ENCODE results near the gene TRAF6. TPM values are rescaled to one million over a fixed set of nuclear protein-coding genes. Genes with fewer than 3 reads are reported as not detected.
A peak's percentile ranks its signal among the peaks of the same experiment; 100 is the strongest.

Gene TRAF6
- total and polyA plus RNA-seq, 4 donors = 2.2 to 14.0 (median 8.8) TPM

- no peak overlapping the region for H3K27ac ChIP-seq (ENCODE audit: low read depth in 1 of 2, low read length in 1 of 2)
- no peak overlapping the region for H3K4me3 ChIP-seq
- H3K36me3 ChIP-seq (ENCODE audit: control insufficient read depth in 4 of 4, insufficient read depth in 4 of 4, low read length in 4 of 4) = peaks cover 0 to 2% (median 0%) of the 10 kb centered on the region in 4 donors
- H3K27me3 ChIP-seq (ENCODE audit: control insufficient read depth in 3 of 3, insufficient read depth in 3 of 3, low read length in 2 of 3) = no peaks in the 10 kb centered on the region
- TF ChIP-seq CTCF (IDR thresholded peaks at IDR 0.05; ENCODE audit: control extremely low read depth, extremely low read depth) = no peak
- WGBS, 2 donors = 66 to 89% methylated on average over 8 of the region's 8 CpGs
- H3K9me3 ChIP-seq (ENCODE audit: control insufficient read depth in 4 of 4, insufficient read depth in 3 of 4, low read length in 3 of 4) = no peaks in the 10 kb centered on the region
- no peak overlapping the region for H3K9ac ChIP-seq (ENCODE audit: insufficient read depth in 1 of 2, low read length in 2 of 2)
- no peak for DNase-seq
- ATAC-seq (ENCODE audit: insufficient read depth, low FRiP score) = no peak
- peaks cover 1 to 50% (median 30%) of the 10 kb centered on the region in 5 donors for H3K4me1 ChIP-seq (ENCODE audit: control insufficient read depth in 5 of 5, insufficient read depth in 5 of 5, low read length in 5 of 5)
Measured at GRCh38 chr11:36447947-36448346, 62.1 kb downstream of the TRAF6 start.

- peaks cover 0 to 2% (median 0%) of the 10 kb centered on the region in 4 donors for H3K36me3 ChIP-seq (ENCODE audit: control insufficient read depth in 4 of 4, insufficient read depth in 4 of 4, low read length in 4 of 4)
- H3K4me1 ChIP-seq (ENCODE audit: control insufficient read depth in 5 of 5, insufficient read depth in 5 of 5, low read length in 5 of 5) = peaks cover 0 to 46% (median 25%) of the 10 kb centered on the region in 5 donors
- no peak overlapping the region for H3K9ac ChIP-seq (ENCODE audit: insufficient read depth in 1 of 2, low read length in 2 of 2)
- H3K4me3 ChIP-seq = no peak overlapping the region
- WGBS, 2 donors = 58 to 61% methylated on average over 2 of the region's 2 CpGs
- ATAC-seq (ENCODE audit: insufficient read depth, low FRiP score) = no peak
- TF ChIP-seq CTCF (IDR thresholded peaks at IDR 0.05; ENCODE audit: control extremely low read depth, extremely low read depth) = no peak
- no peaks in the 10 kb centered on the region for H3K9me3 ChIP-seq (ENCODE audit: control insufficient read depth in 4 of 4, insufficient read depth in 3 of 4, low read length in 3 of 4)
- peak; percentile 32 to 71 (median 63) for DNase-seq
- no peak overlapping the region for H3K27ac ChIP-seq (ENCODE audit: low read depth in 1 of 2, low read length in 1 of 2)
- H3K27me3 ChIP-seq (ENCODE audit: control insufficient read depth in 3 of 3, insufficient read depth in 3 of 3, low read length in 2 of 3) = no peaks in the 10 kb centered on the region
Measured at GRCh38 chr11:36447514-36447913, 62.6 kb downstream of the TRAF6 start.

GRCh38 chr11:36446135-36446534, 63.9 kb downstream of the TRAF6 start:
- no peak overlapping the region for H3K9ac ChIP-seq (ENCODE audit: insufficient read depth in 1 of 2, low read length in 2 of 2)
- DNase-seq (no peak), ATAC-seq (ENCODE audit: insufficient read depth, low FRiP score) (no peak)
- H3K36me3 ChIP-seq (ENCODE audit: control insufficient read depth in 4 of 4, insufficient read depth in 4 of 4, low read length in 4 of 4) = peaks cover 0 to 7% (median 0%) of the 10 kb centered on the region in 4 donors
- H3K27ac ChIP-seq (ENCODE audit: low read depth in 1 of 2, low read length in 1 of 2) = no peak overlapping the region
- no peak overlapping the region for H3K4me3 ChIP-seq
- H3K9me3 ChIP-seq (ENCODE audit: control insufficient read depth in 4 of 4, insufficient read depth in 3 of 4, low read length in 3 of 4) = no peaks in the 10 kb centered on the region
- peaks cover 0 to 34% (median 17%) of the 10 kb centered on the region in 5 donors for H3K4me1 ChIP-seq (ENCODE audit: control insufficient read depth in 5 of 5, insufficient read depth in 5 of 5, low read length in 5 of 5)
- 93 to 96% methylated on average over 7 of the region's 7 CpGs for WGBS, 2 donors
- no peaks in the 10 kb centered on the region for H3K27me3 ChIP-seq (ENCODE audit: control insufficient read depth in 3 of 3, insufficient read depth in 3 of 3, low read length in 2 of 3)
- no peak for TF ChIP-seq CTCF (IDR thresholded peaks at IDR 0.05; ENCODE audit: control extremely low read depth, extremely low read depth)

GRCh38 chr11:36443661-36444060, 66.4 kb downstream of the TRAF6 start:
- 85 to 90% methylated on average over 2 of the region's 2 CpGs for WGBS, 2 donors
- peaks cover 0 to 3% (median 0%) of the 10 kb centered on the region in 3 donors for H3K27me3 ChIP-seq (ENCODE audit: control insufficient read depth in 3 of 3, insufficient read depth in 3 of 3, low read length in 2 of 3)
- no peak overlapping the region for H3K4me3 ChIP-seq
- peaks cover 0 to 17% (median 3%) of the 10 kb centered on the region in 5 donors for H3K4me1 ChIP-seq (ENCODE audit: control insufficient read depth in 5 of 5, insufficient read depth in 5 of 5, low read length in 5 of 5)
- peaks cover 0 to 7% (median 0%) of the 10 kb centered on the region in 4 donors for H3K36me3 ChIP-seq (ENCODE audit: control insufficient read depth in 4 of 4, insufficient read depth in 4 of 4, low read length in 4 of 4)
- H3K9me3 ChIP-seq (ENCODE audit: control insufficient read depth in 4 of 4, insufficient read depth in 3 of 4, low read length in 3 of 4) = no peaks in the 10 kb centered on the region
- no peak overlapping the region for H3K9ac ChIP-seq (ENCODE audit: insufficient read depth in 1 of 2, low read length in 2 of 2)
- ATAC-seq (ENCODE audit: insufficient read depth, low FRiP score) = no peak
- DNase-seq = no peak
- TF ChIP-seq CTCF (IDR thresholded peaks at IDR 0.05; ENCODE audit: control extremely low read depth, extremely low read depth) = no peak
- H3K27ac ChIP-seq (ENCODE audit: low read depth in 1 of 2, low read length in 1 of 2) = no peak overlapping the region

All from lung (tissue), 12 donors.